ENCODE data around the gene RFTN1.
"Not testable (repeated sequence)": the region's sequence is repeated elsewhere in the genome, so short reads cannot be mapped to it uniquely, and the experiment has no call there.

Gene RFTN1

GRCh38 chr3:16496008-16496407 lies 17.5 kb downstream of the RFTN1 start:
- peaks cover 45% of the 10 kb centered on the region for H3K36me3 Mint-ChIP-seq (ENCODE audit: low read depth)
- DNase-seq (ENCODE audit: low spot score): no peak
- H3K27me3 Mint-ChIP-seq (ENCODE audit: low read depth): no peaks in the 10 kb centered on the region
- peak overlapping the region; percentile 32 for H3K27ac Mint-ChIP-seq
- no peaks in the 10 kb centered on the region for H3K9me3 Mint-ChIP-seq
- peaks cover 47% of the 10 kb centered on the region for H3K4me1 Mint-ChIP-seq (ENCODE audit: low read depth)
- peak overlapping the region; percentile 1 for H3K4me3 Mint-ChIP-seq

DNA sequence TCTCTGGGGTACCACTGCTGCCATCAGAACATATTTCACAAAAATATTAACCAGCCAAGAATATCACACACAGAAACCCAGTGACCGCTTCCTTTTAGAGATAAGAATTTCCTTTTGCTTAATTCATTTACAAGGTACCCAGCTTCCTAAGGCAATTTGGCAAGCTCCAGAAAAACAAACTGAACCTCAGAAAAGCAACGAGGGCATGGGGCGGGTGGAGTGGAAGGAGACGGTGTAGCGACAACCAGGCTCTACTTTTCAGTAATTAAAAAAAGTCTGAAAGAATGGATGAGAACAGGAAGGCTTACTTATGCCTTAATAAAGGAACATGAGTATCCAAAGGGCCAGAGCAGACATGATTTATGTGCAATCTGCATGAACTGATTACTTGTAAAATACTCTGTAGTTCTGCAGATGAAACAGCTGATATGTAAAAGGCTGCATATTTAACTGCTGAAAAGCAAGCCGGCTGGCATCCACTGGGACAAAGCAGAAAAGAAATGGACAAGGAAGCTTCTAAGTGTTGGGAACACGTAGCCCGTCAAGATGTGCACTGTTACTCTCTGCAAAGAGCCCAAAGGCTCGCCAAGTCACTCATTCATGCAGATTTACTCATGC lies 18.6 kb downstream of the RFTN1 start:
- Mint-ChIP-seq H3K4me3 (no peak overlapping the region), H3K27me3 (ENCODE audit: low read depth) (no peaks in the 10 kb centered on the region), H3K9me3 (no peaks in the 10 kb centered on the region), H3K27ac (no peak overlapping the region), H3K4me1 (ENCODE audit: low read depth) (peaks cover 48% of the 10 kb centered on the region), H3K36me3 (ENCODE audit: low read depth) (peaks cover 42% of the 10 kb centered on the region)
- no peak for DNase-seq (ENCODE audit: low spot score)

DNA sequence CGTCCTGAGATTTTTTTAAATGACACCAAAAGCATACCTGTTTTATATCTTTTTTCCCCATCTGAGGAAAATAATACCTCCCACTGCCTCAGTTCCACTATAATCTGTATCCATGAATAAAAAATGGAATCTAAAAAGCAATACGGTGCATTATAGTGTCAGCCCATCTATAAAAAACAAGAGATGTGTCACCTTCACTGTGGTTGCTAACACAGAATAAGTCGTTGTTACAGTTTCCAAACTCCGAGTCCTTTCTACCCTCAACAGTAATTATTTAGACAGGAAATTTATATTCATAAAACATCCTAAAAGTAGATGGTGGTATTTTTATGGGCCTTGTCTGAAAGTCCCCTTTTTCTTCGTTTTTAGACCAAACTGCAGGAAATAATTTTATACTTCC lies 19.4 kb downstream of the RFTN1 start:
- Mint-ChIP-seq H3K9me3 (no peaks in the 10 kb centered on the region), H3K27me3 (ENCODE audit: low read depth) (no peaks in the 10 kb centered on the region), H3K27ac (no peak overlapping the region), H3K4me3 (no peak overlapping the region), H3K4me1 (ENCODE audit: low read depth) (peaks cover 50% of the 10 kb centered on the region), H3K36me3 (ENCODE audit: low read depth) (peaks cover 43% of the 10 kb centered on the region)
- DNase-seq (ENCODE audit: low spot score): no peak

DNA sequence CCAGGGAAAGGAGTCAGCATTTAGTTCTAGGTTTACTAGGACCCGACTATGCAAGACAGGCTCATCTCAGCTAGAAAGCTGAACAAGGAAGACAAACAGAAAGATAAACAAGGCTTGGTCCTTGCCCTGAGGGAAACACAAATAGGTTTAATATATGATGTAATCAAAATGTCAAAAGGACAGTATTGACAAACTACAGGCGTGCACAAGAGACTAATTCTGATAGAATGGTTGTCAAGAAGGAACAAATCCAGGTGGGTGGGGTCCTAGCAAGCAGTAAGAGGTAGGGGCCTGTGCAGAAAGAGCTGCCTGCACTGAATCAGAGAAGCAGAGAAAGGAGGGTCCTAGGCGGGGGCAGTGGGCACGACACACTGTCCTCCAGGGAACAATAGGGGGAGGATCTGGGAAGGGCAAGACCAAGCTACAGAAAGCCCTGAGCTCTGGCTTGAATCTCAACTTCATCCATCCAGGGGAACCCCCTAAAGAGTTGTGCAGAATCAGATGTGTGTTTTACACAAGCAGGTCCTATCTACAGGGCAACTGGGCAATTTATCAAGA lies 23.4 kb downstream of the RFTN1 start:
- Mint-ChIP-seq H3K27ac (no peak overlapping the region), H3K4me1 (ENCODE audit: low read depth) (peaks cover 28% of the 10 kb centered on the region), H3K9me3 (no peaks in the 10 kb centered on the region), H3K4me3 (no peak overlapping the region), H3K36me3 (ENCODE audit: low read depth) (peaks cover 51% of the 10 kb centered on the region), H3K27me3 (ENCODE audit: low read depth) (no peaks in the 10 kb centered on the region)
- DNase-seq (ENCODE audit: low spot score): no peak

DNA sequence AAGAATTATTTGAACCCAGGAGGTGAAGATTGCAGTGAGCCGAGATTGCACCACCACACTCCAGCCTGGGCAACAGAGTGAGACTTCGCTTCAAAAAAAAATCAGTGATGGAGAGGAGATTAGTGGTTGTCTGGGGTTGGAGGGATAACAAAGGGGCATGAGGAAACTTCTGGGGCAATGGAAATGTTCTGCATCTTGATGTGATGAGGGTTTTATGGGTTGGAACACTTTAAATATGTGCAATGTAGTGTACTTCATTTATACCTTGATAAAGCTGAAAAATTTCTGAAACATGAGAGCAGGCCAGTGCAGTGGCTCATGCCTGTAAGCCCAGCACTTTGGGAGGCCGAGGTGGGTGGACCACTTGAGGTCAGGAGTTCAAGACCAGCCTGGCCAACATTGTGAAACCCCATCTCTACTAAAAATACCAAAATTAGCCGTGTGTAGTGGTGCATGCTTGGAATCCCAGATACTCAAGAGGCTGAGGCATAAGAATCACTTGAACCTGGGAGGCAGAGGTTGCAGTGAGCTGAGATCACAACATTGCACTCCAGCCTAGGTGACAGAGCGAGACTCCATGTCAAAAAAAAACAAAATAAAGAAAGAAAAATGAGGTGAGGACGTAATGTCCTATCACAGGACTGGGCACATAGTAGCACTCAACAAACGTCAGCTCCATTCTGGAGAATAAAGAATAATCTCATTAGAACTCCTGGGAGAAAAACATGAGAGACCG lies 24.0 kb downstream of the RFTN1 start:
- DNase-seq (ENCODE audit: low spot score); H3K9me3 Mint-ChIP-seq; H3K4me3 Mint-ChIP-seq; H3K27ac Mint-ChIP-seq; H3K27me3 Mint-ChIP-seq (ENCODE audit: low read depth): not testable (repeated sequence)
- Mint-ChIP-seq H3K36me3 (ENCODE audit: low read depth) (peaks cover 52% of the 10 kb centered on the region), H3K4me1 (ENCODE audit: low read depth) (peaks cover 24% of the 10 kb centered on the region)

GRCh38 chr3:16488637-16489036 lies 24.9 kb downstream of the RFTN1 start:
- H3K9me3 Mint-ChIP-seq: no peaks in the 10 kb centered on the region
- H3K27ac Mint-ChIP-seq: peak overlapping the region; percentile 29
- H3K27me3 Mint-ChIP-seq (ENCODE audit: low read depth): no peaks in the 10 kb centered on the region
- peaks cover 24% of the 10 kb centered on the region for H3K4me1 Mint-ChIP-seq (ENCODE audit: low read depth)
- H3K36me3 Mint-ChIP-seq (ENCODE audit: low read depth): peaks cover 54% of the 10 kb centered on the region
- H3K4me3 Mint-ChIP-seq: no peak overlapping the region
- DNase-seq (ENCODE audit: low spot score): no peak

- Mint-ChIP-seq H3K27ac (no peak overlapping the region), H3K36me3 (ENCODE audit: low read depth) (peaks cover 56% of the 10 kb centered on the region), H3K4me3 (no peak overlapping the region), H3K9me3 (no peaks in the 10 kb centered on the region), H3K27me3 (ENCODE audit: low read depth) (no peaks in the 10 kb centered on the region), H3K4me1 (ENCODE audit: low read depth) (peaks cover 33% of the 10 kb centered on the region)
- DNase-seq (ENCODE audit: low spot score): no peak
Observed at GRCh38 chr3:16487511-16488175, 25.9 kb downstream of the RFTN1 start.

- no peaks in the 10 kb centered on the region for H3K9me3 Mint-ChIP-seq
- H3K27me3 Mint-ChIP-seq (ENCODE audit: low read depth): no peaks in the 10 kb centered on the region
- no peak overlapping the region for H3K27ac Mint-ChIP-seq
- peaks cover 54% of the 10 kb centered on the region for H3K36me3 Mint-ChIP-seq (ENCODE audit: low read depth)
- H3K4me3 Mint-ChIP-seq: no peak overlapping the region
- DNase-seq (ENCODE audit: low spot score): no peak
- H3K4me1 Mint-ChIP-seq (ENCODE audit: low read depth): peaks cover 40% of the 10 kb centered on the region
Observed at GRCh38 chr3:16486951-16487480, 26.5 kb downstream of the RFTN1 start.

DNA sequence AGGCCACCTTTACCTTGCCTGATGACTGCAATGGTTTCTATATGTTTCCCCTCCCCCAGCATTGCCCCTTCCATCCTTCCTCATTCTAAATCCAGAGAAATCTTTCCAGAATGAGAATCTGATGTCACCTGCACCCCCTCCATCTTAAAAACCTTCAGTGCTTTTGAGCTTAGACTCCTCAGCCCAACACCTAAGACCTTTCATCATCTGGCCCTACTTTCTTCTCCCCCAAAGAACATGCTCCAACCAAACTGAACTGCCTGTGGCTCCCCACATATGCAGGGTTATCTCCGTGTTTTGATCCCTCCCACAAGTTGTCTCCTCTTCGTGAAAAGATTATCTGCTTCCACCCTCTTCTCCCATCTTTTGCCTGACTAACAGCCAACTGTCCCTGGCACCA lies 27.3 kb downstream of the RFTN1 start:
- Mint-ChIP-seq H3K27ac (peak overlapping the region; percentile 27), H3K27me3 (ENCODE audit: low read depth) (no peaks in the 10 kb centered on the region), H3K4me3 (no peak overlapping the region), H3K36me3 (ENCODE audit: low read depth) (peaks cover 52% of the 10 kb centered on the region), H3K9me3 (no peaks in the 10 kb centered on the region), H3K4me1 (ENCODE audit: low read depth) (peaks cover 46% of the 10 kb centered on the region)
- no peak for DNase-seq (ENCODE audit: low spot score)

DNA sequence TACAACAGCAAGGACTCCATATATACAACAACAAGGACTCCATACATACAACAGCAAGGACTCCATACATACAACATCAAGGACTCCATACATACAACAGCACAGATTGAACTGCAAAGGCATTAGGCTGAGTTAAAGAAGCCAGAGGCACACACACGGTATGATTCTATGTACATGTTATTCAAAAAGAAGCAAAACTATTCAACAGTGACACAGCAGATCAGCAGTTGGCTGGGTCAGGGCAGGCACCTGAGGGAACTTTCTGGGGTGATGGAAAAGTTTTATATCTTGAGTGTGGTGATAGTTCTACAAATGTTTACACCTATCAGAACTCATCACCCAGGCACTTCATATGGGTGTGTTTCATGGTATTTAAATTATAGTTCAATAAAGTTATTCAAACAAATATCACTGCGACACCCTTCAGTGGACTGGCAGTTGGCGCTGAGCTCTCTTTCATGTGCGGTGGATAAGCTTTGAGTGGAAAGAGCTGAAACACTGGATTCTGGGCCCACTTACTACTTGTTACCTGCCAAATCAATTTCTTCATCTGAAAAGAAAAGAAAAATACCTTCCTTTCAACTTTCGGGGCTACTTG lies 28.0 kb downstream of the RFTN1 start:
- Mint-ChIP-seq H3K36me3 (ENCODE audit: low read depth) (peaks cover 47% of the 10 kb centered on the region), H3K9me3 (no peaks in the 10 kb centered on the region), H3K4me1 (ENCODE audit: low read depth) (peaks cover 50% of the 10 kb centered on the region), H3K4me3 (no peak overlapping the region), H3K27ac (peak overlapping the region; percentile 0), H3K27me3 (ENCODE audit: low read depth) (no peaks in the 10 kb centered on the region)
- no peak for DNase-seq (ENCODE audit: low spot score)

DNA sequence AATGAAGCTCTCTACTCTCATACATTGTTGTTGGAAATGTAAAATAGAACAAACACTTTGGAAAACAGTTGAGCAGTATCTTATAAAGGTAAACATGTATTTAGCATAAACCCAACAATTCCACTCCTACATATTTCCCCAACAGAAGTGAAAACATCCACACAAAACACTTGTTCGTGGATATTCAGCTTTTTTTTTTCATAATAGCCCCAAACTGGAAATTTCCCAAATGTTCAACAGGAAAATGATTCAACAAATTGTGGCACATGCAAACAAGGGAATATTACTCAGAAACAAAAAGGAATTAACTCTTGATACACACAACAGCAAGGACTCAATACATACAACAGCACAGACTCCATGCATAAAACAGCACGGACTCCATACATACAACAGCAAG lies 28.5 kb downstream of the RFTN1 start:
- DNase-seq (ENCODE audit: low spot score): no peak
- Mint-ChIP-seq H3K36me3 (ENCODE audit: low read depth) (peaks cover 49% of the 10 kb centered on the region), H3K4me1 (ENCODE audit: low read depth) (peaks cover 51% of the 10 kb centered on the region), H3K27ac (peak overlapping the region; percentile 0), H3K4me3 (no peak overlapping the region), H3K27me3 (ENCODE audit: low read depth) (no peaks in the 10 kb centered on the region), H3K9me3 (no peaks in the 10 kb centered on the region)

GRCh38 chr3:16484216-16484615 lies 29.3 kb downstream of the RFTN1 start:
- H3K27me3 Mint-ChIP-seq (ENCODE audit: low read depth): no peaks in the 10 kb centered on the region
- H3K36me3 Mint-ChIP-seq (ENCODE audit: low read depth): peaks cover 48% of the 10 kb centered on the region
- no peak for DNase-seq (ENCODE audit: low spot score)
- H3K27ac Mint-ChIP-seq: no peak overlapping the region
- H3K9me3 Mint-ChIP-seq: no peaks in the 10 kb centered on the region
- no peak overlapping the region for H3K4me3 Mint-ChIP-seq
- H3K4me1 Mint-ChIP-seq (ENCODE audit: low read depth): peaks cover 48% of the 10 kb centered on the region

DNA sequence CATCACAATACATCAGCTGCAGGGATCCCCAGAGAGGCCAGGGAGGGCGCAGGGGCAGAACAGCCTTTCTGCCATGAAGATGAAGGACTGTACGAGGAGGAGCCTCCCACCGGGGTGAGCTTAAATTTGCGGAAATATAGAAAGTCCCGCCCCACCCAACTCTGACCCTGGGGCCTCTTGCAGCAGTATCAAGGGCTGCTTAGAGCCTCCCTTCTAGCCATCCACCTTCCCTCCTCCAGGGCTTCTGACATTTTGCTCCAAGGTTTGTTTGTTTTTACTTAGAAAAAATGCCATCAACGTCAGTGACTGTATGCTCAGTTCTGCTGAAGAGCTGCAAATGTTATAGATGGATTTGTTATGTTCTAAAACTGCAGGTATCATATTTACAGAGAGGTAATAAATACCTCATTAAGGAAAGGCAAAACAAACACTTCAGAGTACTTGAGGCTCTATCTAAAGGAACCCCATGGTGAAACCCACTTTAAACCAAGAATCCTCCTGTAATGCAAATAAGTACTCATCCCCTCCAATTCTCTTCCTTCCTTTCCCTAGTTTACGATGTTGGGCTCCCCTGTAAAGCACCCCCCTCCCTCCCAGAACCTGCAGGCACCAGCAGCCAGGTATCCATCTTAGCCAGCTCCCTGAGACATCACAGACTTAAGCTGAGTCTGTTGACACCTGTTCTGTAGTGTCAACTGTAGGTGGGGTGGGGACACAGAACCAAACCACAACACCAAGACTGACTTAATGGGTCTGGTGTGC lies 30.5 kb downstream of the RFTN1 start:
- H3K27ac Mint-ChIP-seq: peak overlapping the region; percentile 90
- H3K36me3 Mint-ChIP-seq (ENCODE audit: low read depth): peaks cover 49% of the 10 kb centered on the region
- no peaks in the 10 kb centered on the region for H3K27me3 Mint-ChIP-seq (ENCODE audit: low read depth)
- DNase-seq (ENCODE audit: low spot score): no peak
- H3K4me1 Mint-ChIP-seq (ENCODE audit: low read depth): peaks cover 53% of the 10 kb centered on the region
- H3K9me3 Mint-ChIP-seq: no peaks in the 10 kb centered on the region
- peak overlapping the region; percentile 69 for H3K4me3 Mint-ChIP-seq

Measured in T-helper 2 cell treated with Interferon-gamma antibody and Interleukin-4, amounts not matched to agents 5 μg/mL and 100 μg/mL, for 36 hours (primary cell).